HG03025 (cell line): ENCODE measurements around the gene MAP3K15.
"Not testable (repeated sequence)": the region's sequence is repeated elsewhere in the genome, so short reads cannot be mapped to it uniquely, and the experiment has no call there.

ENCODE experiments used
- ATAC-seq: cut with Tn5 transposase; IDR thresholded peaks from one replicate; pipeline ENCODE4 v1.9.1; 2021; ENCODE audit warnings: mild to moderate bottlenecking, moderate library complexity; ENCODE audit not compliant: unreplicated experiment, low FRiP score

MAP3K15 gene

GRCh38 chrX:19535476-19535875 is 20.2 kb upstream of the MAP3K15 start:
- ATAC-seq: no peak

GRCh38 chrX:19532709-19533108 is 17.4 kb upstream of the MAP3K15 start:
- ATAC-seq: no peak

GRCh38 chrX:19517965-19518364 is 2.7 kb upstream of the MAP3K15 start:
- ATAC-seq: no peak

GRCh38 chrX:19515615-19516105 is 352 bp upstream of the MAP3K15 start:
- no peak for ATAC-seq

GRCh38 chrX:19513383-19513782 is 1.9 kb downstream of the MAP3K15 start:
- no peak for ATAC-seq

- no peak for ATAC-seq
Measured at GRCh38 chrX:19512961-19513360, 2.3 kb downstream of the MAP3K15 start.

- no peak for ATAC-seq
Measured at GRCh38 chrX:19512359-19512758, 2.9 kb downstream of the MAP3K15 start.

GRCh38 chrX:19511796-19512195 is 3.5 kb downstream of the MAP3K15 start:
- not testable (repeated sequence) for ATAC-seq

- no peak for ATAC-seq
Measured at GRCh38 chrX:19496711-19497110, 18.6 kb downstream of the MAP3K15 start.

GRCh38 chrX:19487520-19488200 is 27.6 kb downstream of the MAP3K15 start:
- ATAC-seq: no peak

GRCh38 chrX:19479458-19479857 is 35.9 kb downstream of the MAP3K15 start:
- ATAC-seq: no peak

GRCh38 chrX:19468383-19468782 is 46.9 kb downstream of the MAP3K15 start:
- not testable (repeated sequence) for ATAC-seq

GRCh38 chrX:19462879-19463278 is 52.4 kb downstream of the MAP3K15 start:
- no peak for ATAC-seq

- ATAC-seq: no peak
Measured at GRCh38 chrX:19462231-19462630, 53.1 kb downstream of the MAP3K15 start.

- ATAC-seq: no peak
Measured at GRCh38 chrX:19457662-19458061, 57.6 kb downstream of the MAP3K15 start.

- no peak for ATAC-seq
Measured at GRCh38 chrX:19448077-19448476, 67.2 kb downstream of the MAP3K15 start.

- ATAC-seq: no peak
Measured at GRCh38 chrX:19446397-19446796, 68.9 kb downstream of the MAP3K15 start.

GRCh38 chrX:19445772-19446171 is 69.5 kb downstream of the MAP3K15 start:
- ATAC-seq: not testable (repeated sequence)

GRCh38 chrX:19443869-19444526 is 71.3 kb downstream of the MAP3K15 start:
- no peak for ATAC-seq

- ATAC-seq: no peak
Measured at GRCh38 chrX:19440713-19441112, 74.6 kb downstream of the MAP3K15 start.

- ATAC-seq: not testable (repeated sequence)
Measured at GRCh38 chrX:19422661-19423060, 92.6 kb downstream of the MAP3K15 start.

GRCh38 chrX:19410259-19410658 is 105.0 kb downstream of the MAP3K15 start:
- no peak for ATAC-seq
